NCI-H128 (cell line): Measurements from ENCODE around the gene DTWD2.
"Not testable (repeated sequence)": the region's sequence is repeated elsewhere in the genome, so short reads cannot be mapped to it uniquely, and the experiment has no call there.

Experiments
- DNase-seq: peaks from one replicate; lab custom pipeline; 2025; ENCODE audit not compliant: unreplicated experiment; lab: John Stamatoyannopoulos, UW

Gene DTWD2

DNA sequence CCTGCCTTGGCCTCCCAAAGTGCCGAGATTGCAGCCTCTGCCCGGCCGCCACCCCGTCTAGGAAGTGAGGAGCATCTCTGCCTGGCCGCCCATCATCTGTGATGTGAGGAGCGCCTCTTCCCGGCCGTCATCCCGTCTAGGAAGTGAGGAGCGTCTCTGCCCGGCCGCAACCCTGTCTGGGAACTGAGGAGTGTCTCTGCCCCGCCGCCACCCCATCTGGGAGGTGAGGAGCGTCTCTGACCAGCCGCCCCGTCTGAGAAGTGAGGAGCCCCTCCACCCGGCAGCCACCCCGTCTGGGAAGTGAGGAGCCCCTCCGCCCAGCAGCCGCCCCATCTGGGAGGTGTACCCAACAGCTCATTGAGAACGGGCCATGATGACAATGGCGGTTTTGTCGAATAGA is 10.5 kb upstream of the DTWD2 start:
- not testable (repeated sequence) for DNase-seq

DNA sequence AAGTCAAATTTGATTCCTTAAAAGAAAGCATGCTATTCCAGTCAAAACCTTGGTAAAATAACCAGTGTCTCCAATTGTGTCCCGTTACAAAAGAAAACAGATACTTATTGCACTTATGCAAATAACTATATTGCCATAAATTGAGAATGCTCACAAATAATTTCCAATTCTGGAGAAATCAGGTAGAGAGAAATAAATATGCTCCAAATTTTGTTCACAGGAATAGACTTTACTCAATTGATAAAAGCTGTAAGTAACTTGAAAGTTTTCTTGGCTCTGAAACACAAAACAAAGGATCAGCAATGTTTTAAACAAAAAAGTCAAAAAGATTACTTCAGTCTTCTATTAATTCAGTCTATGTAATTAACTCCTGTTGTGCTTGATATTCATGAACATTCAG is 7.8 kb upstream of the DTWD2 start:
- no peak for DNase-seq

- DNase-seq: no peak
Observed at GRCh38 chr5:118994595-118994994, 6.2 kb upstream of the DTWD2 start.

GRCh38 chr5:118993118-118993517 is 4.8 kb upstream of the DTWD2 start:
- DNase-seq: not testable (repeated sequence)

- not testable (repeated sequence) for DNase-seq
Observed at GRCh38 chr5:118992055-118992454, 3.7 kb upstream of the DTWD2 start.

- DNase-seq: no peak
Observed at GRCh38 chr5:118990582-118990981, 2.2 kb upstream of the DTWD2 start.

GRCh38 chr5:118989816-118990215 is 1.5 kb upstream of the DTWD2 start:
- DNase-seq: no peak

DNA sequence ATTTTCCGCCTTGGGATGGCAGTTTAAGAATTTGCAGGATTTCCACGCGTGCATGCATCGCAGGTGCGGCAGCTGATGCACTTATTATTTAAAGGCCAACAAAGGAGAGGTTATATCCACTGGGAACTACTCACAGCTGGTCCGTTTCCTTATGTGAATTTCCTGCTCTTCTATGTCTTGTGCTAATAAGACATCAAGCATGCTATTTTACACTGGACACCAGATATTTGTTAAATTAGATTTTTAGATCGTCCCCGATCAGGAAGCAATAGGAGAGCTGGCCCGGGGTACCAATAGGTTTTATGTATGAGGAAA is 476 bp upstream of the DTWD2 start:
- DNase-seq: no peak

DNA sequence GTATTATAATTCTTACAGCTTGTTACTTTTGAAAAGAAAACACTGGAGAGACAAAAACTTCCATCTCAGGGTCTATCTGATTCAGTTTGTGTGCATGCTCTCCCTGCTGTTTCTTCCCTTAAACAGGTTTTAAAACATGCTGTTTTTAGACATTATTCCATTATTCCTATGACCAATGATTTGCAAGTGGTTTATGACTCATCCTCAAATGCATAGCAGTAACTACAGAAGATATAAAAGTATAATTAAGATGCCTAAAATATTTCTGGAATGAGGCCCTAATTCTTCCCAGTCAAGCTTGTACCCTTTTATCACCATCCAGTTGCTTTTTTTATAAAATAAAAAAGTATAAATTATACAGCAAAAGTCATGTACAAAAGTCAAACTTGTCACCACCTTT is 3.7 kb downstream of the DTWD2 start:
- DNase-seq: no peak

GRCh38 chr5:118981783-118982182 is 6.6 kb downstream of the DTWD2 start:
- DNase-seq: no peak

GRCh38 chr5:118980438-118980837 is 7.9 kb downstream of the DTWD2 start:
- no peak for DNase-seq

DNA sequence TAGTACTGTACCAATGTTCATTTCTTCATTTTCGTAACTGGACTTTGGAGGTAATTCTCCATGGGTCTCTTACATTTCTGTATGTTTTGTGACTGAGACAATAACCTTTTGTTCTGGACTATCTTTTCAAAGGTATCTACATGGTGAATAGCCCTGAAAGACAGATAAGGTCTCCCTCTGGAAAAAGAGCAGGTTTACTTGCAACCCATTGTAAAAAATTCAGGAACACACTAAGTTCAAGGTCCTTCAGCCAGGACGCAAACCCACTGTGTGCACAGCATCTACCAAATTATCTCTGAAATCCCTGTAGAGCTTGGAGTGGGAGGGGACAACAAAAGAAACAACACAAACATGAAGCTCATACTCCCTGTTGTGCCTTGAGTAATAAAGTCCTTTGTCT is 8.3 kb downstream of the DTWD2 start:
- DNase-seq: no peak

DNA sequence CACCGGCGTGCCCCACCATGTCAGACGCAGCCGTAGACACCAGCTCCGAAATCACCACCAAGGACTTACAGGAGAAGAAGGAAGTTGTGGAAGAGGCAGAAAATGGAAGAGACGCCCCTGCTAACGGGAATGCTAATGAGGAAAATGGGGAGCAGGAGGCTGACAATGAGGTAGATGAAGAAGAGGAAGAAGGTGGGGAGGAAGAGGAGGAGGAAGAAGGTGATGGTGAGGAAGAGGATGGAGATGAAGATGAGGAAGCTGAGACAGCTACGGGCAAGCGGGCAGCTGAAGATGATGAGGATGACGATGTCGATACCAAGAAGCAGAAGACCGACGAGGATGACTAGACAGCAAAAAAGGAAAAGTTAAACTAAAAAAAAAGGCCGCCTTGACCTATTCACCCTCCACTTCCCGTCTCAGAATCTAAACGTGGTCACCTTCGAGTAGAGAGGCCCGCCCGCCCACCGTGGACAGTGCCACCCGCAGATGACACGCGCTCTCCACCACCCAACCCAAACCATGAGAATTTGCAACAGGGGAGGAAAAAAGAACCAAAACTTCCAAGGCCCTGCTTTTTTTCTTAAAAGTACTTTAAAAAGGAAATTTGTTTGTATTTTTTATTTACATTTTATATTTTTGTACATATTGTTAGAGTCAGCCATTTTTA is 14.4 kb downstream of the DTWD2 start:
- not testable (repeated sequence) for DNase-seq

DNA sequence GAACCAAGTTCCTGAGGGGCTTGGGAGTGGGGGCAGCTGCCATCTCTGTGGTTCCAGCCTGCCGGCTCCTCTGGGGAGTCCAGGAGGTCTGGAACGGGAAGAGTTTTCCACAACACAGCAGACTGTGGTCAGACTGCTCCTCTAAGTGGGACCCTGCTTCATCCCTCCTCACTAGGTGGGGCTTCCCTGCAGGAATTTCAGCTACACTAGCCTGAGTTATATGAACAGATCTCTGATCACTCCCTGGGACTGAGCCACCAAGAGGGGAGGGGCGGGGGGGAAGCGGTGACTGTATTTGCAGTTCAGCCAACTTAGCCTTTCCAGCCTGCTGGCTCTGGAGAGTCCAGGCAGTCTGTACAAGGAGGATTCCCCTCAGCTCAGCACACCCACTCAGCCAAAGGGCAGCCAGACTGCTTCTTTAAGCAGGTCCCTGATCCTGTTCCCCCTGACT is 19.4 kb downstream of the DTWD2 start:
- DNase-seq: no peak

DNA sequence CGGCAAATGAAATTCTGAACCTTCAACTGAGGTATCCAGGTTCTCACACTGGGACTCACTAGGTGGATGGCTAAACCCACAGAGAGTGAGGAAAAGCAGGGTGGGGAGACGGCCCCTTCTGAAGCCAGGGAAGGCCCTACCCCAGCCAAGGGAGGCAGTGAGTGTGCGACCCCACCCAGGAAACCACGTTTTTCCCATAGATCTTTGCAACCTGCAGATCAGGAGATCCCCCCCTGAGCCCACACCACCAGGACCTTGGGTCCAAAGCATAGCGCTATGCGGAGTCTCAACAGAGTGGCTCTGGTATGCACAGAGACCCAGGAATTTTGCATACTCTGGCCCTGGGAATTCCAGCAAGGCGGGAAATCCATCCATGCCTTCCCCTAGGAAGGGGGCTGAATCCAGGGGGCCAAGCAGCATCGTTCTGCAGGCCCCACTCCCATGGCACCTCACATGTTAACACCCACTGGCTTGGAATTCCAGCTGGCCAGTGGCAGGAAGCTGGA is 19.9 kb downstream of the DTWD2 start:
- DNase-seq: no peak

- DNase-seq: no peak
Observed at GRCh38 chr5:118967059-118967508, 21.3 kb downstream of the DTWD2 start.

DNA sequence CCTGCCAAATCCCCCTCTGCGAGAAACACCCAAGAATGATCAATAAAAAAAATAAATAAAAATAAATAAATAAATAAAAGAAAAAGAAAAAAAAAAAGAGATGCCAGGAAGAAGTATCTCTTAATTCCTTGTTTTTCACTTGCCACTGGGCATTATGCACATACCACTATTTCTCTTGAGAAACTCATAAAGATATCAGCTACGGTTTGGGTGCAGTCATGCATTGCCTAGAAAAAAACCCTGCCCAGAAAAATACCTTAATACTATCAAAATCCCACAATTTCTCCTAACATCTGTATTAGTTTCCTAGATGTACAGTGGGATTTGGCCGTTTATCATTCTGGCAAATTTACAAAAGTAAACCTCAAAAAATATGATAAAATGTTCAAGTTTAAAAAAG is 22.5 kb downstream of the DTWD2 start:
- DNase-seq: no peak

DNA sequence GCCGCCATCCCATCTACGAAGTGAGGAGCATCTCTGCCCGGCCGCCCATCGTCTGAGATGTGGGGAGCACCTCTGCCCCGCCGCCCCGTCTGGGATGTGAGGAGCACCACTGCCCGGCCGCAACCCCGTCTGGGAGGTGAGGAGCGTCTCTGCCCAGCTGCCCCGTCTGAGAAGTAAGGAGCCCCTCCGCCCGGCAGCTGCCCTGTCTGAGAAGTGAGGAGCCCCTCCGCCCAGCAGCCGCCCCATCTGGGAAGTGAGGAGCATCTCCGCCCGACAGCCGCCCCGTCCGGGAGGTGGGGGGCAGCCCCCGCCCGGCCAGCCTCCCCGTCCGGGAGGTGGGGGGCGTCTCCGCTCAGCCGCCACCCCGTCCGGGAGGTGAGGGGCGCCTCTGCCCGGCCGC is 23.4 kb downstream of the DTWD2 start:
- not testable (repeated sequence) for DNase-seq

GRCh38 chr5:118964388-118964787 is 24.0 kb downstream of the DTWD2 start:
- not testable (repeated sequence) for DNase-seq

DNA sequence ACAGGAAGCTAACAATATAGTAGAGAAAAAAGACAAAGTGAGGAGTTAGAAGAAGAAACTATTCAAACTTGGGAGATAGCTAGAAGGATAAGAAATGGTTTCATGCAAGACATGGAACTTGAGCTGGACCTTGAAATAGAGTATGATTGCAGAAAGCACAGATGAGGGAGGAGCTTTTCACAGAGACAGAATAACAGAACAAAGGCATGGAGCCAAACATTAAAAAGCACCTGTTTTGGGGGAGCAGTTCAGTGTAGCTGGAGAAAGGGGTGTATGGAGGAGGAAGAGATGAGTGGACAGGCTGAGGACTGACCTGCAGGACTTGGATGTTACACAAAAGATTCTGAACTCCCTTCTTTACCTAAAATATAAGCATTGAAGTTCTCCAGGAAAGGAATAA is 25.2 kb downstream of the DTWD2 start:
- DNase-seq: no peak

DNA sequence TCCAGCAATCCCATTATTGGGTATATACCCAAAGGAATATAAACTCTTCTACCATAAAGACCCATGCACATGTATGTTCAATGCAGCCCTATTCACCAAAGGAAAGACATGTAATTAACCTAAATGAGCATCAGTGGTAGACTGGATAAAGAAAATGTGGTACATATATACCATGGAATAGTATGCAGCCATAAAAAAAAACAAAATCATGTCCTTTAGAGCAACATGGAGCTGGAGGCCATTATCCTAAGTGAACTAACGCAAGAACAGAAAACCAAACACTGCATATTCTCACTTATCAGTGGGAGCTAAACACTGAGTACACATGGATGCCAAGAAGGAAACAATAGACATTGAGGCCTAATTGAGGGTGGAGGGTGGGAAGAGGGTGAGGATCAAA is 27.8 kb downstream of the DTWD2 start:
- DNase-seq: no peak

DNA sequence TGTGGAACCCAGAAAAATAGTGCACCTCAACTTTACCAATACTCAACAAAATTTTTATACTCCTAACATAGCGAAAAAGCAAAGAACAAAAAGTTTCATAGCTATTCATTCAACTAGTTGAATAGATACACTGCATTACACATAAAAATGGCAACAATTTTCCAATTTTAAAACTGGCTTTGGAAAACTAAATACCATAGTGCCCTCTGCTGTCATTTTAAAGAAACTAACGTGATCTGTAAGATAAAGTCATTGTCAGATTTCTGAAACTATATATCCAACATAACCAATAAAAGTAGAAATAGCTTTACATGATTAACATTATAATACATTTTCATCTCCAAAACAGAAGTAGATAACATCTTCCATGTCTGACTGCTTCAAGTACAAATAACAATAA is 31.6 kb downstream of the DTWD2 start:
- DNase-seq: no peak

DNA sequence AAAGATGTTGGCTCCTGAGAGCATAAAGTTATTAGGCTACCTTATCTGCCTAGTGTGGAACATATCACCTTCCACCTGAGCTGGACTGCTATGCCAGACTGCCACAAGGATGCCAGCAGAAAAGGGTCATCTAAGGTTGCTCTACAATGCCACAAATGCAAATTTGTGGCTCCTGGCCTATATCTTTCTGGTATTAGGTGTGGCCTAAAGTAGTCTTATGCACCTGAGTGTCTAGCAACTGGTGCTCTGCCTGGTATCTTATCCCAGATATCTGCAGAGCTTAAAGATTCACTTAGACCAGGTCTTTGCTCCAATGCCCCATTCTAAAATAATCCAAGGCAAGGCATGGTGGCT is 34.7 kb downstream of the DTWD2 start:
- DNase-seq: no peak
